ENCODE data around the gene GALNT2.

Gene GALNT2

GRCh38 chr1:230130172-230130944, 63.3 kb downstream of the GALNT2 start:
- no peak for DNase-seq (ENCODE audit: low read depth)

- DNase-seq (ENCODE audit: low read depth), result no peak
Observed at GRCh38 chr1:230131457-230131856, 64.4 kb downstream of the GALNT2 start.

- no peak for DNase-seq (ENCODE audit: low read depth)
Observed at GRCh38 chr1:230132758-230133157, 65.7 kb downstream of the GALNT2 start.

GRCh38 chr1:230135726-230136125, 68.7 kb downstream of the GALNT2 start:
- DNase-seq (ENCODE audit: low read depth), result no peak

GRCh38 chr1:230136453-230137336, 69.7 kb downstream of the GALNT2 start:
- no peak for DNase-seq (ENCODE audit: low read depth)

- no peak for DNase-seq (ENCODE audit: low read depth)
Observed at GRCh38 chr1:230137337-230137815, 70.3 kb downstream of the GALNT2 start.

GRCh38 chr1:230138561-230139239, 71.7 kb downstream of the GALNT2 start:
- no peak for DNase-seq (ENCODE audit: low read depth)

GRCh38 chr1:230139315-230139714, 72.3 kb downstream of the GALNT2 start:
- no peak for DNase-seq (ENCODE audit: low read depth)

GRCh38 chr1:230139741-230140140, 72.7 kb downstream of the GALNT2 start:
- DNase-seq (ENCODE audit: low read depth), result no peak

- DNase-seq (ENCODE audit: low read depth), result no peak
Observed at GRCh38 chr1:230140221-230141020, 73.4 kb downstream of the GALNT2 start.

GRCh38 chr1:230141021-230141648, 74.1 kb downstream of the GALNT2 start:
- no peak for DNase-seq (ENCODE audit: low read depth)

GRCh38 chr1:230141797-230142607, 75.0 kb downstream of the GALNT2 start:
- DNase-seq (ENCODE audit: low read depth), result no peak

GRCh38 chr1:230142608-230143210, 75.7 kb downstream of the GALNT2 start:
- no peak for DNase-seq (ENCODE audit: low read depth)

GRCh38 chr1:230143534-230143933, 76.5 kb downstream of the GALNT2 start:
- peak; percentile 94 for DNase-seq (ENCODE audit: low read depth)

- DNase-seq (ENCODE audit: low read depth), result no peak
Observed at GRCh38 chr1:230144010-230144614, 77.1 kb downstream of the GALNT2 start.

GRCh38 chr1:230144758-230145504, 77.9 kb downstream of the GALNT2 start:
- no peak for DNase-seq (ENCODE audit: low read depth)

GRCh38 chr1:230145505-230145899, 78.5 kb downstream of the GALNT2 start:
- DNase-seq (ENCODE audit: low read depth), result no peak

- DNase-seq (ENCODE audit: low read depth), result peak; percentile 80
Observed at GRCh38 chr1:230145953-230146476, 79.0 kb downstream of the GALNT2 start.

Measured in CMK (cell line).